Hematopoietic multipotent progenitor cell treated with erythropoietin and hydrocortisone succinate and interleukin-3 and kit ligand, for 6 days (in vitro differentiated cells): ENCODE results near the gene IRF8.
"Not testable (repeated sequence)": the region's sequence is repeated elsewhere in the genome, so short reads cannot be mapped to it uniquely, and the experiment has no call there.

Source experiments
- DNase-seq: peaks from one replicate; pipeline ENCODE4 v3.0.0-alpha.2; 2015

The IRF8 gene

DNA sequence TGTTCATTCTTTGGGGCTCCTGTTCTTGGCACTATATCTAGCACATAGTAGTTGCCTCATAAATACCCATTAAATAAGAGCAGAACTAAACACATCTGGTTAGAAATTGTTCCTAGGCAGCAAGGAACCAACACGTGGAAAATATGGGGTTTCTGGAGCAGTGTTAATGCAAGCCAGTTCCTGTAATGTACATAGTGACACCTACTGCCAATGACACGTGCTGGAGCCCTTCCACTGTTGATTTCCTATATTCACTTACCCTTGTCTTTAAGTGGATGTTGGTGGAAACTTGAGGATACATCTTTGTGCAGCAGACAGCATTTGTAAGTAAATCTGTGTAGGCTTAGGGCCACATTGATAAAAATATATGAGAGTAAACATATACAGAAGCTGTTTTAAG lies 1.6 kb upstream of the IRF8 start:
- DNase-seq: no peak

GRCh38 chr16:85899444-85899843 lies 482 bp downstream of the IRF8 start:
- no peak for DNase-seq

GRCh38 chr16:85900027-85900792 lies 1.2 kb downstream of the IRF8 start:
- DNase-seq: no peak

DNA sequence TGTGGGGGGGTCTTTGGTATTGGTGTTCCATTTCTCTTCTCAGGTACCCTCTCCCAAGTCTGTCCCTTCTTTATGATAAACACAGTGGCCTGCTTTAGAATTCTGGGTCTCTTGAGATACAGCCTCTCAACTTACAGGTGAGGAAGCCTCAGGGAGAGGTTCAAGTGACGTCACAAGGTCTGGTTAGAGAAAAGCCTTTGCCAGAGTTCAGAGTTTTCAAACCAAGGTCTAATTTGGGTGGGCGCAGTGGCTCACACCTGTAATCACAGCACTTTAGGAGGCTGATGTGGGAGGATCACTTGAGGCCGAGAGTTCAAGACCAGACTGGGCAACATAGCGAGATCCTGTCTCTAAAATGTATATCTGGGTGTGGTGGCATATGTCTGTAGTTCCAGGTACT lies 2.1 kb downstream of the IRF8 start:
- no peak for DNase-seq

- DNase-seq: no peak
Measured at GRCh38 chr16:85901773-85902365, 2.9 kb downstream of the IRF8 start.

- no peak for DNase-seq
Measured at GRCh38 chr16:85902366-85903155, 3.6 kb downstream of the IRF8 start.

DNA sequence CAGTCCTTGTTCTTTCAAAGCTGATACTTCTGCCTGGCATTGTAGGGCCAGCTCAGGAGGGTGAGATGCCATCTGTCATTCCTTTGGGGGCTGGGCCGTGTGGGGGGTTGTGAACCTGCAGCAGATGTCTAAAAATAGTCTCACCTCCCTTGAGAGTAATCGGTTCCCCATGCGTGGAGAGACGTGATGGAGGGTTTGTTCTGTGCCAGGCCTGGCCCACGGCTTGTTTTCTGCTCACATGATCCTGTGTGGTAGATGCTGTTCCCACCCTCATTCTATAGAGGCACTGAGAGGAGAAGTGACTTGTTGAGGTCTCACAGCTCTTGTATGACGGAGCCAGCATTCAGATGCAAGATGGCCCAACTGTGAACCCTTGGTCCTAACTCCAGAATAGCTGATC lies 4.6 kb downstream of the IRF8 start:
- no peak for DNase-seq

GRCh38 chr16:85905110-85906095 lies 6.4 kb downstream of the IRF8 start:
- no peak for DNase-seq

GRCh38 chr16:85906349-85906748 lies 7.4 kb downstream of the IRF8 start:
- DNase-seq: no peak

GRCh38 chr16:85907231-85907630 lies 8.3 kb downstream of the IRF8 start:
- DNase-seq: not testable (repeated sequence)

- no peak for DNase-seq
Measured at GRCh38 chr16:85908444-85908843, 9.5 kb downstream of the IRF8 start.

DNA sequence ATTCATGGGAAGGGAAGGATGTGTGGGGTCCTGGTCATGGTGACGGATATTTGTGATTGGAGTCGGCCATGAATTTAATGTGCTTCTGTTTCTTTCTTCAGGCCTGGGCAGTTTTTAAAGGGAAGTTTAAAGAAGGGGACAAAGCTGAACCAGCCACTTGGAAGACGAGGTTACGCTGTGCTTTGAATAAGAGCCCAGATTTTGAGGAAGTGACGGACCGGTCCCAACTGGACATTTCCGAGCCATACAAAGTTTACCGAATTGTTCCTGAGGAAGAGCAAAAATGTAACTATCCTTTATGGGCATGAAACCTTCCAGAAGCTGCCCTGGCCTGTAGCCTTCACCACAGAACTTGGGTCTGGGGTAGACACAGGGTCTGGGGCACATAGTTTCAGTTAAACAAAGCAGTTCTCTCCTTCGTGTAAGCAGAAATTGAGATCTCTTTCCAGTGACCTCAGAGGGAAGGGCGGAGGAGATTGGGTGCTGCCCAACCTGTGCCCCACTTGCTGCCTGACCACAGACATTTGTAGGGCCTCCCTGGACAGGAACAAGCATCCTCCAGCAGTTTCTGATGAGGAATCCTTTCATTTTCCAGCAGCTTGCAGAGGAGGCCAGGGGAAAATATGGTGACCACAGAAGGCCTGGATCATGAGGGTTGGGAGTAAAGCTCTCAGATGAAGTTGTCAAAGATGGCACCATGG lies 10.1 kb downstream of the IRF8 start:
- no peak for DNase-seq

DNA sequence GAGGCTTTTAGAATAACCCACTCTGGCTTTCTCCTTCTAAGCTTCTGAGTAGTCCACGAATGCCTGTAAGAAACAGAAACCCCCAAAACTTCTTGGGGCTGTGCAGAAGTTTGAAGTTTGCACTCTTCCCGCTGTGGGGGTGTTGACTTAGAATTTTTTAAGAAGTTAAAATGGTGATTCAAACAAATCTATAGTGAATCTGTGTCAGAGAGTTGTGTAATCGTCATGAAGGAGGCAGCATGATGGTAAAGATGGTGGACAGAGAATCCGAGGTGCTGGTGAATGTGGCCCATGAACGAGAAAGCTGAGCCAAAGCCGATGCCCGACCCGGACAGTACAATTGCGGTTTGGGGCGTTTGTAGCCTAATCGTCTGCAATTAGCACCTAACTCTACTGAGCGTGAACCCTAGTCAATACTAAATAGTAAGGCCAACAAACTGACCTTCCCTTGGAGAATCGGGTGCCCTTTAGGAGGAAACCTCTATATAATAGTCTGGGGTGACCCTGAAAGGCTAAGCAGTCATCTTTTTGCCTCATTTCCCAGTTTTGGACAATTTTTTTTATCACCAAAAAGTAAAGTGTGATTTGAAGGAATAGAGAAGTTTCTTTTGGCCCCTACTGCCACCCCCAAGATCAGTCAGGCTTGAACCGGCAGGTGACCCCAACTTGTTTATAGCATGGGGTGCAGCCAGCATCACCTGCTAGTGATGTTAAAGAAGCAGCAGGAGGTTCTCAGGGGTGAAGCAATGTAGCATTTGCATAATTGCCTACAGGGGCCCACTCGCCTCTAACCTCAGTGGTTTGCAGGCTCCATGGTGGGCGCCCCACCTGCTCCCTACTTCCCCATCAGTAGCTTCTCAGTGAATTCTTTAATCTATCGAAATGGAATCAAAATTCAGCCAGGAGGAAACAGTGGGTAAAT lies 11.2 kb downstream of the IRF8 start:
- no peak for DNase-seq

DNA sequence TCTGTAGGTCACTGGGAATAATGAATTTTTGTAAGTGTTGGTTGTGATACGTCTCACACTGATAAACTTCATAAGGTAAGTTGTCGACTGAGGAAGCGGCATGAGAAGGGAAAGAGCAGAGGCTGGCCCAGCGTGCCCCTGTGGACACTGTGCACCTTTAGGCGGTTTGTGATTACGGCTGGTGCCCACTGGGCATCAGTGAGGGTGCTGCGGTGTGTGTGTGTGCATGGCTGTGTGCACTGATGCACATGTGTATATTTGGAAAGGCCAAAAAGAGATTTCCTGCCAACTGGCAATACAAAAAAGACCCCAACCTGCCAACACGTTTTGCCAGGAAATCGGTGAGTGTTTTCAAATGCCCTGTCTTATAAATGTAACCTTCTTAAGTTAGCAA lies 11.9 kb downstream of the IRF8 start:
- no peak for DNase-seq

DNA sequence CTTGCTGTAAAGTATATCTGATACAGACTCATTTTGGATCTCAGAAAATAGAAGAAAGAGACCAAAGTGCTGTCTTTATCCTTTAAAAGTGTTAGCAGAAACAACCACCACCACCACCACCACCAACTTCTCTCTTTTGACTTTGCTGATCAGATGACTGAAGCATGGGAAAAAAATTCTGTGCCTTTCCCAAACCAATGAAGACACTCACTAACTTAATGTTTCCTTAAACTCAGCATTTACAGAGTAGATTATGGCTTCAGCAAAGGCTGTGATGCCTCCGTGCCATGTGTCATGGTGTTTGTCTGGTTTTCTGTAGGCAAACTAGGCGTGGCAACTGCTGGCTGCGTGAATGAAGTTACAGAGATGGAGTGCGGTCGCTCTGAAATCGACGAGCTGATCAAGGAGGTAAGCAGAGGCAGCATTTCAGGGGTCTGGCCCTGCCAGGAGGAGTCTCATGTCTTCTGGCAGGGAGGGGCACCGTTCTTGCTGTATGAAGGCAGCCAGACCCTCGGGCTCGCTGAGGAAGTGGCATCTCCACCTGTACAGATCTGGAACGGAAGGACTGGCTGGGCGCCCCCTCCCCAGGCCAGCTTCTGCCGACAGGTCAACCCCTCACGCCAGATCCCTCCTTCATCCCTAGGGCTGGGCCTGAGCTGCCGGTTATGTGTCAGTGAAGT lies 12.4 kb downstream of the IRF8 start:
- no peak for DNase-seq

DNA sequence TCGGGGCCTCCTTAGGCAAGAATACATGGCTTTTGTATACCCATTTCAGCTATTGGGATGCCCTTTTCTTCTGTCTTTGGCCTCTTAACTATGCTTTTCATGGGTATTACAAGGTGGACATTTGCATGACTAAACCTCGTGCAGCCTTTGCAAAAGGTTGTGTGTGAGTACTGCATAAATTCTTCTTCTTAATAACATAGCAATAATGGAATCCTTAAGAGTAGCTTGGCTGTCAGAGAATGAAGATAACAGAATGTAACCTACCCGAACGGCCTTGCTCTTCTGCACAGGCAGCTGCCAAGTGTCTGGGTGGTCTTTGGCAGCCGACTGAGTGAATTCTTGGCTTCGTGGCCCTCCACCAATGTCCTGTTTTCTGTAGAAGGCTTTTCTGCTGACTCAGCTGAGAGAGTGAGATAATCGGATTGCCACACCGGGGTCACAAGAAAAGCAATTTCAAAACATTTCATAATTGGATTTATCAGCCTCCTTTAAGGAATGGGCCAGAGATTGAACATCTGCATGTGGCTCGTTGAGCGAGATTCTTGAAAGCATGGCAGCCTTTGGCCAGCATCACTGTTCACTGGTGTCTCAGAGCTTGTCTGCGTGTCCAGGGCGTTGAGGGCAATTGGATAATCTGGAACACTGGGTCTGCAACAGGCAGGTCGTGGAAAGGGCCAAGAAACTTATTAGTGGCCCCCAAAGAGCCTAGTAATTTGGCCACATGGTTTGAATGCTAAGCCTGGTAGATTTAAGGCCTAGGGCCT lies 13.4 kb downstream of the IRF8 start:
- DNase-seq: peak; percentile 39

- no peak for DNase-seq
Measured at GRCh38 chr16:85913141-85913601, 14.2 kb downstream of the IRF8 start.

DNA sequence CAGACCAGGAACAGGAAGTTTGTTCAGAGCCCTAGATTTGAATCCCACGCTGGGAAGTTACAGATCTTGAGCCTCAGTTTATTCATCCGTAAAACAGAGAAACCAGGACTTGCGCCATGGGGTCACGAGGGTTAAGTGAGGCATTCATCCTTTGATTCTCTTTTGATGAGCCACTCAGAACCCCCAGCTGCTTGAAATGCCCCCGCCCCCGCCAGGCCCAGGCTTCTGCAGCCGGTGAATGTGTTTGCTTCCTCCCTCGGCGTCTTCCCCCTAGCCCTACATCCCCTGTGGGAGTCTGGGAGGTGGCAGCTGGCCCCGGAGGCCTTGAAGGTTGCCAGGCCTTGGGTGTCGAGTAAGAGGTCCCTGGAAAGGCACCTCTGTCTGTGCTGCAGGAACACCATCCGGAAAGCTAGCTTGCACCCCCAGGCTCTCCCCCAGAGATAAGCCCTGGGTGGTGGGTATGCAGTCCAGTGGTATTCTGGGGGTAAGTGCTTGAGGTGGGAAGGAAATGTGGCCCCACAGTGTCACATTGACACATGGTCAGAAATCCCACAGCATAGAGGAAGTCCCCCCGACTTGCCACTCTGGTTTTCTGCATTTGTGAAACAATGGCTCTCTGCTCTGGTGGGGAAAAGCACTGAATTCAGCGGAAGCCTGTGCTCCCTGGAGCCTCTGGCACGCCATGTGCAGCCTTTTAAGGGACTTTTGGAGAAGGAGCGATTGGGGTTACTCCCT lies 14.9 kb downstream of the IRF8 start:
- no peak for DNase-seq

DNA sequence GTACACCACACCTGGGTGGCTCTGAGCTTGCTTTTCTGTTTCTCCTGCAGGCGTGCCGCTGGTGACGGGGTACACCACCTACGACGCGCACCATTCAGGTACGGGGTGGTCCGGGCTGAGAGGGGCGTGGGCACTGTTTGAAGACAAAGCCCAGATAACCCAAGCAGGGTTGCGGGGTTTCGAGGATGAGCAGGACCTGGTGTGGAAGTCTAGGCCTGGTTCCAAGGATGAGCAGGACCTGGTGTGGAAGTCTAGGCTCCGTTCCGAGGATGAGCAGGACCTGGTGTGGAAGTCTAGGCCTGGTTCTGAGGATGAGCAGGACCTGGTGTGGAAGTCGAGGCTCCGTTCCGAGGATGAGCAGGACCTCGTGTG lies 15.4 kb downstream of the IRF8 start:
- no peak for DNase-seq
